ENCODE results near the gene PBX3.

DNA sequence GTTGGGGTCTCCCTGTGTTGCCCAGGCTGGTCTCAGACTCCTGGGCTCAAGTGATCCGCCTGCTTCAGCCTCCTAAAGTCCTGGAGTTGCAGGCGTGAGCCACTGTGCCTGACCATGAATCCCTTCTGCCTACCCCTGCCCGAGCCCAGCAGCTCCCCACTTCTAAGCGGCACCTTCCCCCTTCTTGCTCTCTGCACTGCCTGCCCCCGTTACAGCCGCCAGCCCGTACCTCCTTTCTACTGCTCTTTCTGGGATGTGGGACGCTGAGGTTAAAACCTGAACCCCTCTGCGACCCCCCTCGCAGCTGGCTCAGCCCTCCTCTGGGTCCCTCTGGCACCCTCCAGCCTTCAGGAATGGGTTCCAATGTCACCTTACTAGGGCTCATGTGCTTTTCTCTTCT, 249.6 kb downstream of the PBX3 start:
- TF ChIP-seq EZH2 (IDR thresholded peaks at IDR 0.05; ENCODE audit: insufficient read depth, poor library complexity, severe bottlenecking) = no peak
- TF ChIP-seq EZH2phosphoT487 (IDR thresholded peaks at IDR 0.05; ENCODE audit: insufficient read depth, low read depth) = no peak
